T-helper 2 cell (primary cell): ENCODE results near the gene CXXC5.
"Not testable (repeated sequence)": the region's sequence is repeated elsewhere in the genome, so short reads cannot be mapped to it uniquely, and the experiment has no call there.

Source experiments
- DNase-seq, 5 experiments: peaks; one replicate each; pipeline versions ENCODE4 v3.0.0 to v3.0.0-alpha.2; 2012 to 2022

The CXXC5 gene

GRCh38 chr5:139713898-139714297 is 65.7 kb downstream of the CXXC5 start:
- not testable (repeated sequence) for DNase-seq

GRCh38 chr5:139717221-139717620 is 69.1 kb downstream of the CXXC5 start:
- no peak for DNase-seq

GRCh38 chr5:139718403-139718802 is 70.3 kb downstream of the CXXC5 start:
- not testable (repeated sequence) for DNase-seq

- DNase-seq: not testable (repeated sequence)
Observed at GRCh38 chr5:139719970-139720369, 71.8 kb downstream of the CXXC5 start.

- DNase-seq: no peak
Observed at GRCh38 chr5:139723986-139724587, 75.9 kb downstream of the CXXC5 start.

- no peak for DNase-seq
Observed at GRCh38 chr5:139725073-139725830, 77.1 kb downstream of the CXXC5 start.

- no peak for DNase-seq
Observed at GRCh38 chr5:139726248-139726647, 78.1 kb downstream of the CXXC5 start.

- not testable (repeated sequence) for DNase-seq
Observed at GRCh38 chr5:139727615-139728014, 79.5 kb downstream of the CXXC5 start.

GRCh38 chr5:139731281-139731680 is 83.1 kb downstream of the CXXC5 start:
- no peak for DNase-seq

GRCh38 chr5:139732019-139732418 is 83.9 kb downstream of the CXXC5 start:
- DNase-seq: no peak

GRCh38 chr5:139733010-139733688 is 85.0 kb downstream of the CXXC5 start:
- DNase-seq: no peak
